ENCODE results near the gene MBTPS2. TPM values are rescaled to one million over a fixed set of nuclear protein-coding genes. Genes with fewer than 3 reads are reported as not detected.

Gene MBTPS2
- total and polyA plus RNA-seq, 8 donors = 14.5 to 26.5 (median 23.1) TPM

- DNase-seq = peak in 1 of 4 donors; percentile 54
- no peak overlapping the region for H3K27ac ChIP-seq
- ATAC-seq = peak; percentile 44
- H3K4me1 ChIP-seq = no peaks in the 10 kb centered on the region
- no peaks in the 10 kb centered on the region for H3K27me3 ChIP-seq
- intact Hi-C loops (cut with DNase I) = no loop called here
- H3K4me3 ChIP-seq = no peak overlapping the region
- no peak for TF ChIP-seq CTCF (IDR thresholded peaks at IDR 0.05)
- H3K9me3 ChIP-seq = no peaks in the 10 kb centered on the region
- no peaks in the 10 kb centered on the region for H3K36me3 ChIP-seq
These were observed 43.8 kb downstream of the MBTPS2 start for GRCh38 chrX:21883258-21883657.

GRCh38 chrX:21885568-21885967, 46.2 kb downstream of the MBTPS2 start:
- TF ChIP-seq CTCF (IDR thresholded peaks at IDR 0.05) = no peak
- no peaks in the 10 kb centered on the region for H3K27me3 ChIP-seq
- H3K4me3 ChIP-seq = no peak overlapping the region
- H3K4me1 ChIP-seq = no peaks in the 10 kb centered on the region
- H3K9me3 ChIP-seq = no peaks in the 10 kb centered on the region
- no peak overlapping the region for H3K27ac ChIP-seq
- DNase-seq (no peak), ATAC-seq (no peak)
- no peaks in the 10 kb centered on the region for H3K36me3 ChIP-seq
- intact Hi-C loops (cut with DNase I) = no loop called here

DNA sequence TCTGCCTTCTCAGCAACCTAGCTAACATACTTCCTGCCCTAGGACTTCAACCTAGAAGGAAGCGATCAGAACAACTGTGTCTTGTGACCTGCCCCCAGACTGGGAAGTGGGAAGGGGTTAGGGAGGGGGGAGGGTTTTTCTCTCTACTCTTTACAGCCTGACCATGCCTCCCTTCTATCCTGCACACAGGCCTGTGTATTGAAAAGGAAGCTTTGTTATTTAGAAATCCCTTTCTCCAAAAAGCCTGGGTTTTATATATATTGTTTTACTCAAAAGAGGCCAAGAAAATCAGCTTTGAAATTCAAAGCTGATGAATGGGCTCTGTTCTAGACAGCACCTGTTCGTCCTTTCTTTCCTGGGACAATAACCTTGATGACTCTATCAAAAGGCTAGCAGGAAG, 65.9 kb downstream of the MBTPS2 start:
- no peak for ATAC-seq
- H3K27me3 ChIP-seq = no peaks in the 10 kb centered on the region
- no peaks in the 10 kb centered on the region for H3K9me3 ChIP-seq
- no peak for DNase-seq
- H3K4me1 ChIP-seq = no peaks in the 10 kb centered on the region
- no peak overlapping the region for H3K27ac ChIP-seq
- H3K4me3 ChIP-seq = no peak overlapping the region
- TF ChIP-seq CTCF (IDR thresholded peaks at IDR 0.05) = no peak
- intact Hi-C loops (cut with DNase I) = no loop called here
- H3K36me3 ChIP-seq = no peaks in the 10 kb centered on the region

- H3K4me1 ChIP-seq = no peaks in the 10 kb centered on the region
- DNase-seq (no peak), ATAC-seq (no peak)
- TF ChIP-seq CTCF (IDR thresholded peaks at IDR 0.05) = no peak
- no peaks in the 10 kb centered on the region for H3K36me3 ChIP-seq
- no peaks in the 10 kb centered on the region for H3K27me3 ChIP-seq
- H3K4me3 ChIP-seq = no peak overlapping the region
- H3K27ac ChIP-seq = no peak overlapping the region
- intact Hi-C loops (cut with DNase I) = no loop called here
- H3K9me3 ChIP-seq = no peaks in the 10 kb centered on the region
These were observed 66.5 kb downstream of the MBTPS2 start for GRCh38 chrX:21905953-21906352.

- intact Hi-C loops (cut with DNase I) = no loop called here
- Histone ChIP-seq H3K4me3 (no peak overlapping the region), H3K9me3 (no peaks in the 10 kb centered on the region), H3K27ac (no peak overlapping the region), H3K27me3 (no peaks in the 10 kb centered on the region), H3K36me3 (no peaks in the 10 kb centered on the region), H3K4me1 (no peaks in the 10 kb centered on the region)
- no peak for TF ChIP-seq CTCF (IDR thresholded peaks at IDR 0.05)
- ATAC-seq = no peak
- DNase-seq = no peak
These were observed 67.8 kb downstream of the MBTPS2 start for GRCh38 chrX:21907260-21907659.

Measured in left lung (tissue), 10 donors.